Mesenchymal stem cell (in vitro differentiated cells and primary cell): ENCODE measurements around the gene CLEC16A.

ENCODE experiments used
- DNase-seq: peaks from one replicate; pipeline ENCODE4 v3.0.0-alpha.2; 2013
- H2AFZ ChIP-seq: one replicate; pipeline ENCODE4 v1.6.1; 2013; ENCODE audit warnings: low read depth, mild to moderate bottlenecking, control low read depth, inconsistent platforms, low read length, moderate library complexity
- H2AK5ac ChIP-seq: 2 replicates; pipeline ENCODE4 v1.6.1; 2013; ENCODE audit warnings: low read length, moderate library complexity, mild to moderate bottlenecking, inconsistent platforms; ENCODE audit not compliant: severe bottlenecking
- H2BK120ac ChIP-seq: one replicate; pipeline ENCODE4 v1.6.1; 2013; ENCODE audit warnings: low read depth, mild to moderate bottlenecking, inconsistent platforms, low read length, moderate library complexity
- H2BK12ac ChIP-seq, 2 experiments: one replicate each; pipeline ENCODE4 v1.6.1; 2013; ENCODE audit warnings: inconsistent platforms in 2 of 2, low read length in 2 of 2, mild to moderate bottlenecking in 2 of 2, moderate library complexity in 2 of 2, control low read depth in 1 of 2
- H2BK15ac ChIP-seq: one replicate; pipeline ENCODE4 v1.6.1; 2013; ENCODE audit warnings: mild to moderate bottlenecking, low read depth, inconsistent platforms; ENCODE audit not compliant: poor library complexity, severe bottlenecking
- H2BK5ac ChIP-seq: 2 replicates; pipeline ENCODE4 v1.6.1; 2013; ENCODE audit warnings: low read depth, mild to moderate bottlenecking, low read length, control low read depth, inconsistent platforms; ENCODE audit not compliant: poor library complexity, severe bottlenecking
- H3K14ac ChIP-seq, 2 experiments: one replicate each; pipeline ENCODE4 v1.6.1; 2013; ENCODE audit warnings: inconsistent platforms in 2 of 2, low read length in 2 of 2, control low read depth in 1 of 2, mild to moderate bottlenecking in 1 of 2, moderate library complexity in 1 of 2
- H3K18ac ChIP-seq, 2 experiments: one replicate each; pipeline ENCODE4 v1.6.1; 2013; ENCODE audit warnings: inconsistent platforms in 2 of 2, low read length in 2 of 2, control low read depth in 1 of 2, low read depth in 1 of 2, mild to moderate bottlenecking in 1 of 2
- H3K23ac ChIP-seq, 2 experiments: one replicate each; pipeline ENCODE4 v1.6.1; 2013; ENCODE audit warnings: inconsistent platforms in 2 of 2, low read length in 2 of 2, mild to moderate bottlenecking in 2 of 2, moderate library complexity in 2 of 2, control low read depth in 1 of 2
- H3K27ac ChIP-seq: 2 replicates; pipeline ENCODE4 v1.5.1; 2013; ENCODE audit warnings: mild to moderate bottlenecking, moderate library complexity, low read length, control low read depth, inconsistent platforms; ENCODE audit not compliant: poor library complexity, severe bottlenecking
- H3K27me3 ChIP-seq, 2 experiments: 2 replicates each; pipeline versions ENCODE4 v1.6.1 to v1.7.0; 2013; ENCODE audit warnings: low read length in 2 of 2, mild to moderate bottlenecking in 2 of 2, moderate library complexity in 2 of 2, control low read depth in 1 of 2, inconsistent platforms in 1 of 2; ENCODE audit not compliant: control insufficient read depth in 1 of 2, insufficient read depth in 1 of 2
- H3K36me3 ChIP-seq, 2 experiments: 2 replicates each; pipeline versions ENCODE4 v1.6.1 to v1.7.0; 2013; ENCODE audit warnings: low read length in 2 of 2, control low read depth in 1 of 2, inconsistent platforms in 1 of 2, low read depth in 1 of 2, mild to moderate bottlenecking in 1 of 2; ENCODE audit not compliant: insufficient read depth in 2 of 2, control insufficient read depth in 1 of 2
- H3K4ac ChIP-seq, 2 experiments: one replicate each; pipeline ENCODE4 v1.6.1; 2013; ENCODE audit warnings: inconsistent platforms in 2 of 2, low read length in 2 of 2, mild to moderate bottlenecking in 2 of 2, moderate library complexity in 2 of 2, control low read depth in 1 of 2, low read depth in 1 of 2
- H3K4me1 ChIP-seq: 2 replicates; pipeline ENCODE4 v1.6.1; 2013; ENCODE audit warnings: low read depth, low read length, control low read depth; ENCODE audit not compliant: control insufficient read depth, insufficient read depth
- H3K4me2 ChIP-seq: 2 replicates; pipeline ENCODE4 v1.6.1; 2013; ENCODE audit warnings: low read length, mild to moderate bottlenecking, inconsistent platforms; ENCODE audit not compliant: poor library complexity, severe bottlenecking
- H3K4me3 ChIP-seq, 2 experiments: 2 replicates each; pipeline versions ENCODE4 v1.5.1 to v1.7.0; 2013; ENCODE audit warnings: low read length in 2 of 2, mild to moderate bottlenecking in 2 of 2, control low read depth in 1 of 2, low read depth in 1 of 2; ENCODE audit not compliant: insufficient read depth in 1 of 2
- H3K79me1 ChIP-seq: replicated peaks from 2 replicates; pipeline ENCODE4 v1.6.1; 2013; ENCODE audit warnings: mild to moderate bottlenecking, control low read depth, low read length, inconsistent platforms; ENCODE audit not compliant: poor library complexity, severe bottlenecking
- H3K9ac ChIP-seq: 2 replicates; pipeline ENCODE4 v1.7.0; 2013; ENCODE audit warnings: mild to moderate bottlenecking, low read length, moderate library complexity
- H3K9me3 ChIP-seq: 2 replicates; pipeline ENCODE4 v1.7.0; 2013; ENCODE audit warnings: mild to moderate bottlenecking, low read length; ENCODE audit not compliant: control insufficient read depth
- H4K8ac ChIP-seq: one replicate; pipeline ENCODE4 v1.6.1; 2013; ENCODE audit warnings: inconsistent platforms, mild to moderate bottlenecking, low read length, moderate library complexity
- H4K91ac ChIP-seq: one replicate; pipeline ENCODE4 v1.6.1; 2013; ENCODE audit warnings: mild to moderate bottlenecking, low read length, inconsistent platforms
- WGBS: methylation state at CpG from one replicate; pipeline ENCODE4 v1.1.7; 2013; ENCODE audit warnings: mixed read lengths; 5-methylcytosine and 5-hydroxymethylcytosine counted together

The CLEC16A gene

DNA sequence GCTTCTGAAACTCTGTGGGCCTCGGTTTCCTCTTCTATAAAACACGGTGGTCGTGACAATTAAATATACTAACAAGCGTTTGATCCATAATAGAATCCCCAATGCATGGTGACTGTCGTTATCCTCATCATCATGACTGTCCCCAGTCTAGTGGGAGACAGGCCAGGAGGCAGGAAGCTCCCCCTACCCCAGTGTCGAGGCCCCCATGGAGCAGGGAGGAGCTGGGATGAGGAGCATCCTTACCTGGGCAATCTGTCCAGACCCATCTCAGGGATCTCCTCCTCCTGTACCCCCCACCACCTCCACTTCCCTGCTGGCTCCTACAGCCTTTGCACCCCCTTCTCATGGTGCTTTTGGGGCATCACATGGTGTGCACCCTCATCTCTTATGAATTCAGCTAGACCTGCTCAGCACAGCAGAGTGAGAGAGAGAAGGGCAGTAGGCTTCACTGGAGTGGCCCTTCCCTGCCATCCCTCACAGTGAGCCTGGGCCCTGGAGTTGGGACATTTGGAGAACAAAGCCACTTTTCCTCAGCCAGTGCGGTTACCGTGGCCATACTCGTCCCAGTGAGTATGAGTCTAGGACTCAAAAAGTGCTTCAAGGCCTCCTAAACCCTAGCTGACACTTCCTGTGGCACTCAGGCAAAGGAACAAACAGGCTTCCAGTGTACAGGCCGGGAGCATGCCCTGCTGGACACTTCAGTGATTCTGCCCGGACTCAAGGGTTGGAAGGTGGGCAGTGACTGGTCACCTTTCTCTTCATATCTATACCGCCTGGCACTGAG, 148.6 kb downstream of the CLEC16A start:
- Histone ChIP-seq H3K4ac (peak overlapping the region; percentile 5 to 49), H2AK5ac (no peak overlapping the region), H2BK120ac (no peak overlapping the region), H4K8ac (peak overlapping the region; percentile 1), H3K79me1 (peaks cover 6% of the 10 kb centered on the region), H3K36me3 (peaks cover 29 to 47% of the 10 kb centered on the region in 2 experiments), H2BK5ac (no peak overlapping the region), H2BK15ac (peak overlapping the region; percentile 44), H2AFZ (no peak overlapping the region), H3K4me2 (no peak overlapping the region), H3K4me3 (no peak overlapping the region), H3K27me3 (no peaks in the 10 kb centered on the region), H3K14ac (peak overlapping the region in 1 of 2 experiments; percentile 13), H3K18ac (peak overlapping the region; percentile 82 to 88), H3K27ac (no peak overlapping the region), H3K4me1 (peaks cover 25% of the 10 kb centered on the region), H3K23ac (no peak overlapping the region), H4K91ac (peak overlapping the region; percentile 66), H2BK12ac (peak overlapping the region; percentile 73 to 95), H3K9ac (no peak overlapping the region), H3K9me3 (no peaks in the 10 kb centered on the region)
- WGBS: 92% methylated on average over 12 of the region's 12 CpGs
- DNase-seq: no peak

DNA sequence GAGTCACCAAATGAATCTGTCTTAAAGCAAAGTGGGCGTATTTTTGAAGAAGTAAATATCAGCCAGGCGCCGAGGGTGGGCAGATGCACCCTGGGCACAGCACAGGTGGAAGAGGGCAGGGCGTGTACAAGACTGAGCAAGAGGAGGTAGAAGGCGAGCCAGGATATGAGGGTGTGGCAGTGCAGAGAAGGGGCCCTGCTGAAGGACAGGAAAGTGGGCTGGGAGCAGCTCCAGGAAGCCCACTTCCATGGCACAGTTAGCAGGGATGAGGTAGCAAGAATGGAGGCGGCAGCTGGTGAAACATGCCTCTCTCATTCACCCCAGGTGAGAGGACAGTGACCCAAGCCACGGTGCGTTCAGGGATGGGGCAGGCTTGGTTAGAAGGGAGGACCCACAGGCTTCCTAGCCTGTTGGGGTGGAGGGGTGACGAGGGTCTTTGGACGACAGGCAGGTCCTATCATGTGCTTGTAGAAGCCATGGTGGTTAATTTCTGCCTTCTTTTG, 149.3 kb downstream of the CLEC16A start:
- Histone ChIP-seq H3K4me1 (peaks cover 21% of the 10 kb centered on the region), H2AK5ac (no peak overlapping the region), H3K27ac (no peak overlapping the region), H3K9ac (no peak overlapping the region), H2BK5ac (no peak overlapping the region), H3K14ac (peak overlapping the region in 1 of 2 experiments; percentile 22), H3K9me3 (no peaks in the 10 kb centered on the region), H3K4me2 (no peak overlapping the region), H3K4me3 (no peak overlapping the region), H2AFZ (no peak overlapping the region), H3K18ac (peak overlapping the region; percentile 79 to 82), H3K23ac (no peak overlapping the region), H3K79me1 (peaks cover 6% of the 10 kb centered on the region), H3K4ac (peak overlapping the region; percentile 47 to 77), H3K36me3 (peaks cover 26 to 49% of the 10 kb centered on the region in 2 experiments), H3K27me3 (no peaks in the 10 kb centered on the region), H2BK120ac (peak overlapping the region; percentile 75), H2BK15ac (peak overlapping the region; percentile 82), H2BK12ac (peak overlapping the region; percentile 73 to 95), H4K8ac (peak overlapping the region; percentile 66), H4K91ac (peak overlapping the region; percentile 94)
- no peak for DNase-seq
- WGBS: 92% methylated on average over 10 of the region's 10 CpGs

DNA sequence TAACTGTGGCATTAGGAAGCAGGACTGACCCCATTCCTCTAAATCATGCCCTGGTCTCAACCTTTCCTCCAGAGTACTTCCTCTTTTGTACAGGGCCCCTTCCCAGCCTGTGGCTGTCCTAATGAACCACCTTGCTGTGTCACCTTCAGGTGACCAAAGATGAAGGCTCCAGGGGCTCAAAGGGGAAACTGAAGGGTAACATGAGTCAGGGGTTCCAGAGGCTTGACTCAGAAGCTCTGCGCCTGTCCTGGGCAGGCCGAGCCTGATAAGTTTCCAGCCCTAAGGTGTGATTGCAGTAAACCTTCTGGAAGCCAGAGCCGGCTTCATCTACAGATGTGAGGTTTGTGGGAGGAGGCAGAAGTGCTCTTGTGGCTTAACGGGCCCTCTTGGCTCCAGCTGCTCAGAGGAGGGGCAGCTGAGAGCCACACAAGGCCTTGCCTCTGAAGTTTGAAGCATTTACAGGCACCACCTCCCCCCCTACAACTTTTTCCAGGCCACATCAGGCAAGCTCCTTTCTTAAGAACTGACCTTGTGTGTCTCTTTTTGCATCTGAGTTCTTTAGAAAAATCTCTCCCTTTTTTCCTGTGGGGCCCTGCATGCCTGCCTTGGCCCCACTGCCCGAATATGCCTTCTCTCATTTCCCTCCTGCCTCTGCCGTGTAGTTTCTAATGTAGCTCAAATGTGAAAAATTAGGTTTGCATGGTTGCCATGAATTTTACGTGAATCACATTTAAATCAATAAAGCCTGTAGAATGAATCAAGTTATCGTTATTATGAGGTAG, 149.9 kb downstream of the CLEC16A start:
- Histone ChIP-seq H3K36me3 (peaks cover 24 to 49% of the 10 kb centered on the region in 2 experiments), H3K14ac (no peak overlapping the region), H3K9me3 (no peaks in the 10 kb centered on the region), H3K4me3 (no peak overlapping the region), H2AK5ac (peak overlapping the region; percentile 26), H4K91ac (peak overlapping the region; percentile 94), H2BK15ac (peak overlapping the region; percentile 82), H4K8ac (peak overlapping the region; percentile 27), H3K27me3 (no peaks in the 10 kb centered on the region), H3K18ac (peak overlapping the region; percentile 79 to 82), H3K4me2 (no peak overlapping the region), H3K79me1 (peaks cover 7% of the 10 kb centered on the region), H3K4ac (peak overlapping the region; percentile 47 to 77), H3K27ac (no peak overlapping the region), H2BK120ac (peak overlapping the region; percentile 75), H2AFZ (no peak overlapping the region), H3K23ac (no peak overlapping the region), H3K9ac (no peak overlapping the region), H2BK12ac (peak overlapping the region; percentile 49 to 73), H3K4me1 (peaks cover 23% of the 10 kb centered on the region), H2BK5ac (no peak overlapping the region)
- DNase-seq: peak; percentile 79
- WGBS: 32% methylated on average over 7 of the region's 8 CpGs
